Mesendoderm (in vitro differentiated cells): ENCODE data around the gene PPM1M.

Source experiments
- DNase-seq: peaks from one replicate; pipeline ENCODE4 v3.0.0; 2013
- H2AK5ac ChIP-seq: 2 replicates; pipeline ENCODE4 v1.6.1; 2013; ENCODE audit warnings: low read length, inconsistent platforms
- H2BK120ac ChIP-seq: 2 replicates; pipeline ENCODE4 v1.6.1; 2013; ENCODE audit warnings: low read depth, mild to moderate bottlenecking, low read length, moderate library complexity, mixed read lengths
- H2BK15ac ChIP-seq: replicated peaks from 2 replicates; pipeline ENCODE4 v1.6.1; 2013; ENCODE audit warnings: low read depth, mild to moderate bottlenecking, moderate library complexity
- H2BK5ac ChIP-seq: 2 replicates; pipeline ENCODE4 v1.6.1; 2013; ENCODE audit warnings: low read length, inconsistent platforms
- H3K18ac ChIP-seq: 2 replicates; pipeline ENCODE4 v1.6.1; 2013; ENCODE audit warnings: mild to moderate bottlenecking, low read length, mixed read lengths
- H3K23ac ChIP-seq: one replicate; pipeline ENCODE4 v1.6.1; 2013; ENCODE audit warnings: low read length
- H3K27ac ChIP-seq: 2 replicates; pipeline ENCODE4 v1.5.1; 2013; ENCODE audit warnings: low read depth, mild to moderate bottlenecking, inconsistent platforms, low read length, moderate library complexity
- H3K27me3 ChIP-seq: 2 replicates; pipeline ENCODE4 v1.6.1; 2013; ENCODE audit warnings: low read length, control low read depth, mild to moderate bottlenecking, inconsistent platforms; ENCODE audit not compliant: insufficient read depth, poor library complexity
- H3K36me3 ChIP-seq: 2 replicates; pipeline ENCODE4 v1.6.1; 2013; ENCODE audit warnings: low read length, inconsistent platforms; ENCODE audit not compliant: control insufficient read depth, insufficient read depth
- H3K4ac ChIP-seq: one replicate; pipeline ENCODE4 v1.6.1; 2013; ENCODE audit warnings: low read depth, mild to moderate bottlenecking, low read length, moderate library complexity
- H3K4me1 ChIP-seq: 2 replicates; pipeline ENCODE4 v1.6.1; 2013; ENCODE audit warnings: low read depth, low read length, inconsistent platforms; ENCODE audit not compliant: control insufficient read depth
- H3K4me2 ChIP-seq: 2 replicates; pipeline ENCODE4 v1.6.1; 2013; ENCODE audit warnings: low read length
- H3K4me3 ChIP-seq: 2 replicates; pipeline ENCODE4 v1.5.1; 2013; ENCODE audit warnings: mild to moderate bottlenecking, low read length
- H3K56ac ChIP-seq: one replicate; pipeline ENCODE4 v1.6.1; 2013; ENCODE audit warnings: low read length
- H3K79me1 ChIP-seq: 2 replicates; pipeline ENCODE4 v1.6.1; 2013; ENCODE audit warnings: low read length, inconsistent platforms
- H3K79me2 ChIP-seq: 2 replicates; pipeline ENCODE4 v1.6.1; 2013; ENCODE audit warnings: mild to moderate bottlenecking, low read length; ENCODE audit not compliant: control insufficient read depth, insufficient read depth
- H3K9ac ChIP-seq: 2 replicates; pipeline ENCODE4 v1.6.1; 2013; ENCODE audit warnings: low read length, inconsistent platforms
- H4K5ac ChIP-seq: one replicate; pipeline ENCODE4 v1.6.1; 2013; ENCODE audit warnings: low read length
- H4K8ac ChIP-seq: one replicate; pipeline ENCODE4 v1.6.1; 2013; ENCODE audit warnings: low read depth, mild to moderate bottlenecking, control low read depth, low read length, moderate library complexity
- WGBS: extraction: QIAGEN DNeasy Blood & Tissue Kit; methylation state at CpG from one replicate; pipeline ENCODE4 v1.1.7; 2013; ENCODE audit warnings: low lambda C conversion rate, missing lambda C conversion rate; ENCODE audit not compliant: insufficient coverage; ENCODE audit errors: extremely low coverage; 5-methylcytosine and 5-hydroxymethylcytosine counted together

PPM1M gene

GRCh38 chr3:52257911-52258310, 12.4 kb downstream of the PPM1M start:
- Histone ChIP-seq H3K18ac (no peak overlapping the region), H2BK5ac (no peak overlapping the region), H3K56ac (no peak overlapping the region), H3K4me2 (no peak overlapping the region), H3K9ac (no peak overlapping the region), H3K4me3 (no peak overlapping the region), H4K8ac (no peak overlapping the region), H3K79me1 (peaks cover 2% of the 10 kb centered on the region), H2AK5ac (no peak overlapping the region), H3K27me3 (no peaks in the 10 kb centered on the region), H3K36me3 (peaks cover 23% of the 10 kb centered on the region), H4K5ac (no peak overlapping the region), H3K79me2 (no peaks in the 10 kb centered on the region), H3K27ac (no peak overlapping the region), H3K4me1 (no peaks in the 10 kb centered on the region), H2BK120ac (no peak overlapping the region), H2BK15ac (no peak overlapping the region), H3K4ac (no peak overlapping the region), H3K23ac (no peak overlapping the region)
- no CpG with 5 or more reads among the region's 4 CpGs for WGBS
- DNase-seq, result no peak

GRCh38 chr3:52259035-52259434, 13.5 kb downstream of the PPM1M start:
- Histone ChIP-seq H3K18ac (no peak overlapping the region), H2BK15ac (no peak overlapping the region), H3K79me2 (no peaks in the 10 kb centered on the region), H4K8ac (no peak overlapping the region), H3K36me3 (peaks cover 18% of the 10 kb centered on the region), H3K4ac (no peak overlapping the region), H2BK5ac (no peak overlapping the region), H3K56ac (no peak overlapping the region), H3K27me3 (no peaks in the 10 kb centered on the region), H3K9ac (no peak overlapping the region), H3K27ac (no peak overlapping the region), H3K79me1 (peaks cover 6% of the 10 kb centered on the region), H3K4me2 (no peak overlapping the region), H3K4me1 (no peaks in the 10 kb centered on the region), H3K23ac (no peak overlapping the region), H2AK5ac (no peak overlapping the region), H3K4me3 (no peak overlapping the region), H4K5ac (no peak overlapping the region), H2BK120ac (no peak overlapping the region)
- WGBS, result no CpG with 5 or more reads among the region's 1 CpG
- no peak for DNase-seq

- H3K4me3 ChIP-seq, result no peak overlapping the region
- no CpG with 5 or more reads among the region's 4 CpGs for WGBS
- H3K4me1 ChIP-seq, result no peaks in the 10 kb centered on the region
- no peak overlapping the region for H2AK5ac ChIP-seq
- no peak overlapping the region for H2BK120ac ChIP-seq
- H3K18ac ChIP-seq, result no peak overlapping the region
- no peak overlapping the region for H4K8ac ChIP-seq
- H3K79me1 ChIP-seq, result peaks cover 6% of the 10 kb centered on the region
- H4K5ac ChIP-seq, result no peak overlapping the region
- H3K79me2 ChIP-seq, result no peaks in the 10 kb centered on the region
- peaks cover 18% of the 10 kb centered on the region for H3K36me3 ChIP-seq
- H3K9ac ChIP-seq, result no peak overlapping the region
- no peak overlapping the region for H3K27ac ChIP-seq
- no peak for DNase-seq
- no peaks in the 10 kb centered on the region for H3K27me3 ChIP-seq
- no peak overlapping the region for H2BK15ac ChIP-seq
- H3K23ac ChIP-seq, result no peak overlapping the region
- no peak overlapping the region for H3K4ac ChIP-seq
- H3K56ac ChIP-seq, result no peak overlapping the region
- H3K4me2 ChIP-seq, result no peak overlapping the region
- H2BK5ac ChIP-seq, result no peak overlapping the region
These were observed 13.9 kb downstream of the PPM1M start for GRCh38 chr3:52259448-52259847.

- Histone ChIP-seq H3K79me1 (peaks cover 9% of the 10 kb centered on the region), H3K18ac (no peak overlapping the region), H3K56ac (no peak overlapping the region), H3K23ac (no peak overlapping the region), H2BK120ac (no peak overlapping the region), H3K9ac (no peak overlapping the region), H3K36me3 (peaks cover 18% of the 10 kb centered on the region), H2AK5ac (no peak overlapping the region), H3K4me2 (no peak overlapping the region), H2BK15ac (no peak overlapping the region), H4K8ac (no peak overlapping the region), H2BK5ac (no peak overlapping the region), H3K4me1 (no peaks in the 10 kb centered on the region), H3K4me3 (no peak overlapping the region), H4K5ac (no peak overlapping the region), H3K27me3 (no peaks in the 10 kb centered on the region), H3K27ac (no peak overlapping the region), H3K4ac (no peak overlapping the region), H3K79me2 (no peaks in the 10 kb centered on the region)
- no peak for DNase-seq
These were observed 16.9 kb downstream of the PPM1M start for GRCh38 chr3:52262447-52262846.

- Histone ChIP-seq H2AK5ac (no peak overlapping the region), H3K9ac (no peak overlapping the region), H3K4me1 (no peaks in the 10 kb centered on the region), H3K79me1 (peaks cover 13% of the 10 kb centered on the region), H3K27me3 (no peaks in the 10 kb centered on the region), H3K79me2 (peaks cover 12% of the 10 kb centered on the region), H3K27ac (no peak overlapping the region), H2BK120ac (no peak overlapping the region), H3K18ac (no peak overlapping the region), H3K4me3 (no peak overlapping the region), H3K36me3 (peaks cover 11% of the 10 kb centered on the region), H3K23ac (no peak overlapping the region), H2BK5ac (no peak overlapping the region), H4K8ac (no peak overlapping the region), H4K5ac (no peak overlapping the region), H3K56ac (no peak overlapping the region), H3K4ac (no peak overlapping the region), H2BK15ac (no peak overlapping the region), H3K4me2 (no peak overlapping the region)
- DNase-seq, result no peak
- no CpG with 5 or more reads among the region's 6 CpGs for WGBS
These were observed 19.8 kb downstream of the PPM1M start for GRCh38 chr3:52265387-52265786.

GRCh38 chr3:52268036-52268435, 22.5 kb downstream of the PPM1M start:
- Histone ChIP-seq H2BK120ac (no peak overlapping the region), H3K36me3 (peaks cover 16% of the 10 kb centered on the region), H3K4me1 (no peaks in the 10 kb centered on the region), H2AK5ac (no peak overlapping the region), H3K56ac (no peak overlapping the region), H3K4me2 (no peak overlapping the region), H3K27me3 (no peaks in the 10 kb centered on the region), H4K8ac (no peak overlapping the region), H3K9ac (no peak overlapping the region), H3K79me2 (peaks cover 35% of the 10 kb centered on the region), H3K79me1 (peaks cover 19% of the 10 kb centered on the region), H2BK5ac (no peak overlapping the region), H3K27ac (no peak overlapping the region), H3K23ac (no peak overlapping the region), H4K5ac (no peak overlapping the region), H3K4me3 (no peak overlapping the region), H2BK15ac (no peak overlapping the region), H3K18ac (no peak overlapping the region), H3K4ac (no peak overlapping the region)
- no peak for DNase-seq
- WGBS, result no CpG with 5 or more reads among the region's 7 CpGs
